ENCODE measurements around the gene SVIL. TPM values are rescaled to one million over a fixed set of nuclear protein-coding genes. Genes with fewer than 3 reads are reported as not detected.

The SVIL gene
- polyA plus RNA-seq, 1 experiment: 47.9 TPM

DNA sequence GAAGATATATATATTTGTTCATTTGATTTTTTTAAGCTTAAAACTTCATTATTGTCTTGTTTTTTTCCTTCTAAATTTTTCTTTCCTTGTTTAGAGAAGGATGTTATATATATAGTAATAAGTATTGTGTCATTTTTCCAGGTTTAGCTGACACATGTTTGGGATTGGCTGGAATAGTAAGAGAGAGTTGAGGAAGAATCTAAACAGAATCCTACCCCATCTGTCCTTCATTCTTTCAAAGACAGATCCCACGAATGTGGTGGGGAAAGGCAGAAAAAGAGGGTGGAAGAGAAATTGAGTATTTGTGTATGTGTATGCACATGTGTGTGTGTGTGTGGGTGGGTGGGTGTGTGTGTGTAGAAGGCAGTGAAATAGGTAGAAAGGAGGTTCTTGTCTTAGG is 132.4 kb downstream of the SVIL start:
- ChIA-PET CTCF (interaction anchor here (1.2 to 3.9 kb wide), 4 partner anchors 10 to 125 kb away, joined by 3 to 30 read pairs (median 8); no protein-coding TSS in a partner anchor), POLR2A (no interaction called here)
- TF ChIP-seq, protein P1, sequence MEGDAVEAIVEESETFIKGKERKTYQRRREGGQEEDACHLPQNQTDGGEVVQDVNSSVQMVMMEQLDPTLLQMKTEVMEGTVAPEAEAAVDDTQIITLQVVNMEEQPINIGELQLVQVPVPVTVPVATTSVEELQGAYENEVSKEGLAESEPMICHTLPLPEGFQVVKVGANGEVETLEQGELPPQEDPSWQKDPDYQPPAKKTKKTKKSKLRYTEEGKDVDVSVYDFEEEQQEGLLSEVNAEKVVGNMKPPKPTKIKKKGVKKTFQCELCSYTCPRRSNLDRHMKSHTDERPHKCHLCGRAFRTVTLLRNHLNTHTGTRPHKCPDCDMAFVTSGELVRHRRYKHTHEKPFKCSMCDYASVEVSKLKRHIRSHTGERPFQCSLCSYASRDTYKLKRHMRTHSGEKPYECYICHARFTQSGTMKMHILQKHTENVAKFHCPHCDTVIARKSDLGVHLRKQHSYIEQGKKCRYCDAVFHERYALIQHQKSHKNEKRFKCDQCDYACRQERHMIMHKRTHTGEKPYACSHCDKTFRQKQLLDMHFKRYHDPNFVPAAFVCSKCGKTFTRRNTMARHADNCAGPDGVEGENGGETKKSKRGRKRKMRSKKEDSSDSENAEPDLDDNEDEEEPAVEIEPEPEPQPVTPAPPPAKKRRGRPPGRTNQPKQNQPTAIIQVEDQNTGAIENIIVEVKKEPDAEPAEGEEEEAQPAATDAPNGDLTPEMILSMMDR (IDR thresholded peaks at IDR 0.05; ENCODE audit: low read depth, low read length): no peak
- Histone ChIP-seq H3K4me3 (ENCODE audit: low read depth, low read length) (no peak overlapping the region), H3K27me3 (ENCODE audit: control insufficient read depth, insufficient read depth, low read length) (no peaks in the 10 kb centered on the region), H3K9me3 (ENCODE audit: control insufficient read depth, insufficient read depth, low read length) (no peaks in the 10 kb centered on the region), H3K27ac (ENCODE audit: low read depth, low read length) (no peak overlapping the region)
- no peak for DNase-seq (ENCODE audit: low read depth, low spot score)

DNA sequence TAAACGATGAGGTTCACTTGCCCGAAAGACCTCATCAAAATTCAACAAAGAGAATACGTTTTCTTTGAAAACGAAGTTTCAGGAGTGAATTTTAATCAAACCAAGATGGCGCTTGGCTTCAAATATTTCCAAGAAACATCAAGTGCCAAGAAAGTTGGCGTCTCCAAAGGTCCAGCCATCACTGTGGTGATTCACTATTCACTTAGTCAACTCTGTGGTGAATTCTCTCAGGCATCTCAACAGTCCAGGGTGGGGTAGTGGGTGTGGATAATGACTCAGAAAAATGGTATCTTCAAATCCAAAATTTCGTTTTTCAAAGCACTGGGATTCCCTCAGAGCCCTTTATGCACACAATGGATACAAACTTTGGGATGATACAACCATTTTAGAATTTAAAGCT is 133.1 kb downstream of the SVIL start:
- ChIA-PET POLR2A (no interaction called here), CTCF (interaction anchor here (1.2 to 3.9 kb wide), 3 partner anchors 11 to 125 kb away, joined by 3 to 30 read pairs (median 8); no protein-coding TSS in a partner anchor)
- H3K27me3 ChIP-seq (ENCODE audit: control insufficient read depth, insufficient read depth, low read length): no peaks in the 10 kb centered on the region
- H3K4me3 ChIP-seq (ENCODE audit: low read depth, low read length): no peak overlapping the region
- H3K9me3 ChIP-seq (ENCODE audit: control insufficient read depth, insufficient read depth, low read length): no peaks in the 10 kb centered on the region
- peak; percentile 51 for DNase-seq (ENCODE audit: low read depth, low spot score)
- TF ChIP-seq, protein P1 (IDR thresholded peaks at IDR 0.05; ENCODE audit: low read depth, low read length): no peak
- H3K27ac ChIP-seq (ENCODE audit: low read depth, low read length): no peak overlapping the region

DNA sequence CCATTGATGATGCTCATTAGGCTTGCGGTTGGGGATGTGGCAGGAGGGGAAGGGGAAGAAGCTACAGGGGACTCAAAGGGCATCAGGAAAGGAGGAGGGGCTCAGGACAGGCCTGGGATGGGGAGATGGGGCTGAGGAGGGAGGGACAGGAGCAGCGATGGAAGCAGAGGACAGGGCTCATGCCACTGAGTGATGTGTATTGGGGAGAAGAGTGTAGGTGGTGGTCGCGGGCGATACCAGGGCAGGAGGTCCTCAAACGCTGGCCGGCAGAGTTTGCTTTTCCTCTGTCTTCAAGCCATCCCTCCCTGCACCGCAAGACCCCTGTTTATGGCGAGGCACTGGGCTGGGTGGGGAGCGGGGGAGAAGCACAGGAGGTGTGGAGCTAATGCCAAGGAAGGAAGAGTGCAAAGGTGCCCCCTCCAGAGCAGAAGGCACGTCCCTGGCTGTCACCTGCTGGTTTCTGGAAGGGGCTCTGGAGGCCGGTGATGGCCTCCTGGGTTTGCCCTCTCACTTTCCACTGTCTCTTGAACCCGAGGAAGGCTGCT is 134.7 kb downstream of the SVIL start:
- POLR2A ChIA-PET: no interaction called here
- Histone ChIP-seq H3K4me3 (ENCODE audit: low read depth, low read length) (no peak overlapping the region), H3K27me3 (ENCODE audit: control insufficient read depth, insufficient read depth, low read length) (no peaks in the 10 kb centered on the region), H3K27ac (ENCODE audit: low read depth, low read length) (no peak overlapping the region), H3K9me3 (ENCODE audit: control insufficient read depth, insufficient read depth, low read length) (no peaks in the 10 kb centered on the region)
- TF ChIP-seq, protein P1 (IDR thresholded peaks at IDR 0.05; ENCODE audit: low read depth, low read length): no peak
- no peak for DNase-seq (ENCODE audit: low read depth, low spot score)
- CTCF ChIA-PET: interaction anchor here (1.0 kb wide), 1 partner anchor 13 kb away, joined by 4 read pairs; no protein-coding TSS in a partner anchor

DNA sequence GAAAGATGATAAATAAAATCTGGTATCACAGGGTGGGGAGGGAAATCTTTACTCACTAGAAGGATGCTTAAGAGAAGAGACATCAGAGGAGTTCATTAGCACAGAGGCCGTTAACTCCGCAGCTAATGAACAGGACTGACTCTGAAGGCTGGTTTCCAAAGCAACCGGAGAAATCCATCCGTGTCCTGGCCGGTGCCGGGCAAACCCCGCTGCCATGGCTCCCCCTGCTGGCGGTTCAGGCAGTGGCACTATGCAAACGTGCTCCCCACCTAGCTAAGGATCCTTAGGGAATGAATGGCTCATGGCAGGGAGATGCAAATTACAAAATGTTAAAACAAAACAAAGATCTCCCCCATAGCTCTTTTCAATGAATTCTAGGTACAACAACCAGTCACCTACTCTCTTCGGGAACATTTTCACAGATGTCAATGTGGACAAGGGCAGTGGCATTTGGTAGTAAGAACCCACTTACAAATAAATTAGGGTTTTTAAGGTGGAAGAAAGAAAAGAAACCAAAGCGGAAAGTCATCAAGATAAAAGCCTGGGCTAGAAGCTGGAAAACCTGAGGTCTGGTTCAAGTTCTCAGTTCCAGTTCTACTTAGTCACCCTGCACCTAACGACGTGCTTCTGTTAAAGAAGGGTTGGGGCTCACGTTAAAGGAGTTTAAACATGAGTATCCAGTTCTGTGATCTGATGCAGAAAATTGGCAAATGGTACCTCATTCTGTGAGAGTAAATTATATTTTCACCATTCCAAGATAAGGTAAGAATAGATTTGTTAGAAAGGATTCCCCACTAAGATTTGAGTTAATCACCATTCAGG is 138.2 kb downstream of the SVIL start:
- Histone ChIP-seq H3K9me3 (ENCODE audit: control insufficient read depth, insufficient read depth, low read length) (no peaks in the 10 kb centered on the region), H3K27ac (ENCODE audit: low read depth, low read length) (no peak overlapping the region), H3K27me3 (ENCODE audit: control insufficient read depth, insufficient read depth, low read length) (no peaks in the 10 kb centered on the region), H3K4me3 (ENCODE audit: low read depth, low read length) (no peak overlapping the region)
- POLR2A ChIA-PET: no interaction called here
- CTCF ChIA-PET: interaction anchor here (0.5 to 3.6 kb wide), 42 partner anchors 9 to 869 kb away, joined by 3 to 27 read pairs (median 4); no protein-coding TSS in a partner anchor
- TF ChIP-seq, protein P1 (IDR thresholded peaks at IDR 0.05; ENCODE audit: low read depth, low read length): peak; percentile 98
- DNase-seq (ENCODE audit: low read depth, low spot score): no peak

DNA sequence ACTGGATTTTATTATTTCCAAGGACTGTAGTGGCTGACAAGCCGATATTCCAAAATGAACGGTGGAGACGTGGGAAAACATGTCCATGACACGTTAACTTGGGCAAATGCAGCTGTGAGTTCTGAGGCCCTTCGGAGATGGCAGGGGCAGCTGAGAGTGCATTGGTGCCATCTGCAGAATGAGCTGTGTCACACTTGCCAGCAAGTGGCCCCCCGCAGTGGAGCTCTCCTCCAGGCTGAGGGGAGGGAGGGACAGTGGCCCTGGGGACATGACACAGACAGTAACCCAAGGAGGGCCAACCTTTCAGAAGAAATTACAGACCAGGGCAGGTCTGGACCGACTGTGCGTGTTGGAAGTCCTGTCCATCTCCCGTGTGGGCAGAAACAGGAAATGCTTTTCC is 139.4 kb downstream of the SVIL start:
- POLR2A ChIA-PET: no interaction called here
- no peak overlapping the region for H3K4me3 ChIP-seq (ENCODE audit: low read depth, low read length)
- H3K27me3 ChIP-seq (ENCODE audit: control insufficient read depth, insufficient read depth, low read length): no peaks in the 10 kb centered on the region
- no peak for DNase-seq (ENCODE audit: low read depth, low spot score)
- TF ChIP-seq, protein P1 (IDR thresholded peaks at IDR 0.05; ENCODE audit: low read depth, low read length): no peak
- H3K9me3 ChIP-seq (ENCODE audit: control insufficient read depth, insufficient read depth, low read length): no peaks in the 10 kb centered on the region
- CTCF ChIA-PET: interaction anchor here (2.5 to 2.8 kb wide), 3 partner anchors 30 to 868 kb away, joined by 8 to 13 read pairs (median 10); no protein-coding TSS in a partner anchor
- H3K27ac ChIP-seq (ENCODE audit: low read depth, low read length): no peak overlapping the region

All from AG04450 (cell line).